Right atrium auricular region (tissue), 2 donors: ENCODE data around the gene GPR31. TPM values are rescaled to one million over a fixed set of nuclear protein-coding genes. Genes with fewer than 3 reads are reported as not detected.

Source experiments
- DNase-seq: peaks from one replicate; pipeline ENCODE4 v3.0.0-alpha.2; 2019; ENCODE audit warnings: low spot score
- H3K27ac ChIP-seq, 2 donors: fragments of 200-600 bp; sonication (generic); 1 replicate in 1 of 2; 2 replicates in 1 of 2; pipeline ENCODE4 v1.5.1; 2016 to 2019
- H3K27me3 ChIP-seq, 2 donors: fragments of 200-600 bp; sonication (generic); one replicate each; pipeline versions ENCODE4 v1.5.1 to v1.6.0; 2017 to 2019
- H3K36me3 ChIP-seq: fragments of 200-600 bp; sonication (generic); one replicate; pipeline ENCODE4 v1.5.1; 2016
- H3K4me1 ChIP-seq, 2 donors: fragments of 200-600 bp; sonication (generic); one replicate each; pipeline versions ENCODE4 v1.5.1 to v1.6.0; 2017 to 2019
- H3K4me3 ChIP-seq, 2 donors: fragments of 200-600 bp; sonication (generic); 1 replicate in 1 of 2; 2 replicates in 1 of 2; pipeline ENCODE4 v1.5.1; 2017 to 2019; ENCODE audit warnings: mild to moderate bottlenecking in 1 of 2, moderate library complexity in 1 of 2
- H3K9me3 ChIP-seq, 2 donors: fragments of 200-600 bp; sonication (generic); one replicate each; pipeline ENCODE4 v1.5.1; 2019
- CTCF ChIP-seq, 2 donors: fragments of 200-600 bp; sonication (generic); IDR thresholded peaks; one replicate each; pipeline ENCODE4 v1.5.1; 2019; ENCODE audit warnings: antibody characterized with exemption in 2 of 2
- total RNA-seq, 2 donors: library from RNA; depleted of rRNA; stranded (reverse); fragments of >200 nt; gene quantifications; one replicate each; pipeline ENCODE4 v1.1.0, GENCODE V29; 2016

GPR31 gene
- total RNA-seq, 2 donors from 2014 or later = not detected

- no peak for TF ChIP-seq CTCF (IDR thresholded peaks at IDR 0.05)
- no peak for DNase-seq
- Histone ChIP-seq H3K9me3 (no peaks in the 10 kb centered on the region), H3K36me3 (no peaks in the 10 kb centered on the region), H3K27ac (no peak overlapping the region), H3K4me1 (no peaks in the 10 kb centered on the region), H3K4me3 (no peak overlapping the region), H3K27me3 (no peaks in the 10 kb centered on the region)
Measured at GRCh38 chr6:167150941-167151549, 6.7 kb downstream of the GPR31 start.

GRCh38 chr6:167148997-167149396 lies 8.8 kb downstream of the GPR31 start:
- no peaks in the 10 kb centered on the region for H3K9me3 ChIP-seq
- TF ChIP-seq CTCF (IDR thresholded peaks at IDR 0.05) = no peak
- no peak overlapping the region for H3K27ac ChIP-seq
- no peaks in the 10 kb centered on the region for H3K4me1 ChIP-seq
- DNase-seq = no peak
- no peaks in the 10 kb centered on the region for H3K27me3 ChIP-seq
- no peaks in the 10 kb centered on the region for H3K36me3 ChIP-seq
- H3K4me3 ChIP-seq = no peak overlapping the region

GRCh38 chr6:167148021-167148420 lies 9.8 kb downstream of the GPR31 start:
- TF ChIP-seq CTCF (IDR thresholded peaks at IDR 0.05) = no peak
- H3K27ac ChIP-seq = no peak overlapping the region
- H3K4me1 ChIP-seq = no peaks in the 10 kb centered on the region
- H3K9me3 ChIP-seq = no peaks in the 10 kb centered on the region
- H3K36me3 ChIP-seq = no peaks in the 10 kb centered on the region
- no peak for DNase-seq
- H3K27me3 ChIP-seq = no peaks in the 10 kb centered on the region
- no peak overlapping the region for H3K4me3 ChIP-seq

- Histone ChIP-seq H3K36me3 (no peaks in the 10 kb centered on the region), H3K27me3 (no peaks in the 10 kb centered on the region), H3K4me1 (no peaks in the 10 kb centered on the region), H3K4me3 (no peak overlapping the region), H3K27ac (no peak overlapping the region), H3K9me3 (no peaks in the 10 kb centered on the region)
- TF ChIP-seq CTCF (IDR thresholded peaks at IDR 0.05) = no peak
- no peak for DNase-seq
Measured at GRCh38 chr6:167146977-167147376, 10.8 kb downstream of the GPR31 start.

- H3K4me1 ChIP-seq = no peaks in the 10 kb centered on the region
- no peaks in the 10 kb centered on the region for H3K9me3 ChIP-seq
- H3K27me3 ChIP-seq = no peaks in the 10 kb centered on the region
- no peak overlapping the region for H3K4me3 ChIP-seq
- H3K27ac ChIP-seq = no peak overlapping the region
- H3K36me3 ChIP-seq = no peaks in the 10 kb centered on the region
- TF ChIP-seq CTCF (IDR thresholded peaks at IDR 0.05) = no peak
- no peak for DNase-seq
Measured at GRCh38 chr6:167146135-167146534, 11.6 kb downstream of the GPR31 start.

- Histone ChIP-seq H3K27ac (no peak overlapping the region), H3K36me3 (no peaks in the 10 kb centered on the region), H3K27me3 (no peaks in the 10 kb centered on the region), H3K9me3 (no peaks in the 10 kb centered on the region), H3K4me1 (no peaks in the 10 kb centered on the region), H3K4me3 (no peak overlapping the region)
- no peak for DNase-seq
- no peak for TF ChIP-seq CTCF (IDR thresholded peaks at IDR 0.05)
Measured at GRCh38 chr6:167145461-167145860, 12.3 kb downstream of the GPR31 start.
